Activated CD4-positive, alpha-beta T cell treated with anti-CD3 and anti-CD28 coated beads, Interleukin-2, amount 50 U/mL, for 1 hour (primary cell): ENCODE data around the gene DNAJC12.
"Not testable (repeated sequence)": the region's sequence is repeated elsewhere in the genome, so short reads cannot be mapped to it uniquely, and the experiment has no call there.

Experiments used
- DNase-seq: peaks from one replicate; pipeline ENCODE4 v3.0.0-alpha.2; 2020

Gene DNAJC12

DNA sequence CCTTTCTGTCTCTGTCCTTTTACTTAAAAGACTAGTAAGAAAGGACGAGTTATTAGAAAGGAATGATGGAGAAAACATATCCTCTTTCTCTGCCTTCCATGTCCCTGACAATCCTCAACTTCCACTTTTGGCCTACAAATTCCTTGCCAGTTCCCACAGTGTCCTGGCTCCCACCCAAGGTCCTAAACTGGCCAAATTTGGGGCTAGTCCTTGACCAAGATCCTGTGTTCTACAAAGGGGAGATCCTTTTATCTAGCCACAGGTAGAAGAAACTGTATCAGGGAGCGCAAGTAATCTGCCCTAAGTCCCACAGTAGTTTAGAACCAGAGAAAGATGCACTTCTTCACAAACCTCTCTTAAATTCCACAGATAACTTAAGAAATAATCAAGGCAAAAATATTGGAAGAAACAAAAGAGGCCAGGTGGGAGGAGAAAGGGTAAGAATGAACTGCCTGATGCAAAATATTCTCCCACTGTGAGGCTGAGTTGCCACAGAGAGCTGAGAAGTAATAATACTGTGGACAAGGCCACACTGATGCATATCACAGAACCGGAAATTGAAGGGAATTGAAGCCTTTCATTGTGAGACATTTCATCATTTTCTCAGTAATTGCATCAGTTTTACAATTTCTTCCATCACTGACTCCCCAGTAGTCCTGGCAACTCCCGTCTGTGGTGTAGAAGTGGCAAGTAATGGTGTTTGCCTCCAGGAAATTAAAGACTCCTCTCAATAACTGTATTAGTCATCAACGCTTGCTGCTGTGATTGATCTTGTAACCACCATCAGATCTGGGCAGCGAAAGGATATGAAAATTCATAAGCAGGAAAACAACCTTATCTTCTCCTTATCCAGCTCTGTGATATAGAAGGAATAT is 47.2 kb downstream of the DNAJC12 start:
- DNase-seq = no peak

DNA sequence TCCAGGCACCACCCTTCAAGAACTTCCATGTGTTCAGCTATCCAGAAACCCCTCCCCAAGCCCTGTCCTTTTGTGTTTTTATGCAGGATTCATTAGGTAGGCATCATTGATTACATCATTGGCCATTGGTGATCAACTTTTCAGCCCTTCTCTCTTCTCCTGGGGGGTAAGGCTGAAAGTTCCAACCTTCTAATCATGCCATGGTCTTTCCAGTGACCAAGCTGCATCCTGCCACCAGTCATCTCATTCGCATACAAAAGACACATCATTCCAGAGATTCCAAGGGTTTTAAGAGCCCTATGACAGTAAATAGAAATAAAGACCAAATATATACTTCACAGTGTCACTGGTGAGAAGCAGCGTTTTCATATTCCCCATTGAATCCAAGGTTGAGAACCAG is 48.2 kb downstream of the DNAJC12 start:
- DNase-seq = no peak

DNA sequence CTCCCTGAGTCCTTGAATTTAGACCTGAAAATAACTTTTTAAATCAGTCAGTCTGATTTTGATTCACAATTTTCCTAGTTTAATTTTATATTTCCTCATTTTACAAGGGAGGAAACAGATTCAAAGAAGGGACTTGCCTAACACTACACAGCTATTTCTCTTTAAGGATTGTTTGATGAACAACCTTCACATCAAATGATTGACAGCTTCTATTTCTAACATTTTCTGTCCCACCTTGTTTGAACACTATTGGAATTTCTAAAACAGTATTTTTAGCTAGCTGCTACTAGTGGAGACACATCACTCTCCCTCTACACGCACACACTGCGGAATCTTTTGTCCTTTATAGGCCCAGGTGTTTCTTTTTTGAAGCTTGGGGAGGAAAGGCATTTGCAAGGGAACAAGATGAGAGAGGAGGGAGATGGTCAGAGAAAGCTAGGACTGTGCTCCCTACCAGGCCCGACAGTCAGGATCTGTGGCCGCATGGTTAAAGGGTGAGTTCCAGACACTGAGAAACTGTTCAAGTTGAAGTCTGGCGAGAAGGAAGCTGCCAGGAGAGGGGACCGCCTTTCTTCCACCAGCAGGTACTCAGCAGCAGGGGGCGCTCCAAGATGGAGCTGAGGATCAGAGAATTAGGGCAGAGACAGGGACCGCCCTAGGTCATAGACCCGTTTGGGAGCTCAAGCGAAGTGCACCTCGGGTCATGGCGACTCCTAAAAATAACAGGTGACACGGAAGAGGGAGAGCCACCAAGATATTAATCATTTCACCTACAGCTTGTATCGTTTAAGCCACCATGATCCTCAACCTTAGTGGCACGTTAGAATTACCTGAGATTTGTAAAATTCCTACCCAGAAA is 49.7 kb downstream of the DNAJC12 start:
- peak; percentile 69 for DNase-seq

DNA sequence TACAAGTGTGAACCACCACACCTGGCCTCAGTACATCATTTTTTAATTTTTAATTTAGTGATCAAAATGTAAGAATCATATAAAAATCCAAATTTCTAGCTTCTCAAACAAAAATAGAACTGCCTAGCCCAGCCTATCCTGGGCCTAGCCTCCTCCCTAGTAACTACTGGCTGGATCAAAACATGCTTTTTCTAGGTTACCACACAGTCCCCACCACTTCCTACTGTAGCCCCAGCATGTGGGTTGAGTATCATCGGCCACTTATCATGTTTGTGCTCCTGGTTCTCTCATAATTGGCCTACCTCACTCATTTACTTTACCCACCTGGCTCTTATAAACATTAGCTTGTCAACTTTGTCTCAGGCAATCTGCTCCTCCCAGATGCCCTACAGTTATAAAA is 52.9 kb downstream of the DNAJC12 start:
- DNase-seq = no peak

GRCh38 chr10:67784474-67784873 is 53.5 kb downstream of the DNAJC12 start:
- DNase-seq = no peak

DNA sequence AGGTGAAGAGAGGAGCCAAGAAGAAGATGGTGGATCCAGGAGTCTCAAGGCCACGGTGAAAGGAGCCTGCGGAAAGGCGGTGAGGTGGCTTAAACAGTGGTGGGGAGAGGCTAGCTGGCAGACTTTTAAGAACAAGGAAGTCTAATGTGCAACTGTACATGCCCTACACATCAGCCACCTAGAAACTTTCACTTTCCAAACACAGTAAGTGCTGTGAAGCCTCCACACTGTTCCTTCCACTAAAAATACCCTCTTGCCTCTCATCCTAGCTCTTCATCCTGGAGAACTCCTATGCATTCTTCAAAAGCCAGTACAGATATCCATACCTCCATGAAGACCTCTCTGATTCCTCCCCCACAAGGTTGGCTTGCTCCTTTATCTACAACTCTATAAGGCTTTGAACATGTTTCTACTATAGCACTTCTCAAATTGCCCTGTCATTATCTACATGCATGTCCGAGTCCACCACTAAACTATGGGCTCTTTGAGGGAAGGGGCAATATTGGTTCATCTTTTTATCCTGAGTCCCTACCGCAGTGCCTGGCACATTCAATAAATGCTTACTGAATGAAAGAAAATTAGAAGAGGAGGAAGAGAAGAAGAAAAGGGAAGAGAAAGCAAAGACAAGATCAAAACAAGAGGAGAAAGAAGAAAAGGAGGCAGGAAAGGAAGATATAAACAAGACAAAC is 54.2 kb downstream of the DNAJC12 start:
- no peak for DNase-seq

DNA sequence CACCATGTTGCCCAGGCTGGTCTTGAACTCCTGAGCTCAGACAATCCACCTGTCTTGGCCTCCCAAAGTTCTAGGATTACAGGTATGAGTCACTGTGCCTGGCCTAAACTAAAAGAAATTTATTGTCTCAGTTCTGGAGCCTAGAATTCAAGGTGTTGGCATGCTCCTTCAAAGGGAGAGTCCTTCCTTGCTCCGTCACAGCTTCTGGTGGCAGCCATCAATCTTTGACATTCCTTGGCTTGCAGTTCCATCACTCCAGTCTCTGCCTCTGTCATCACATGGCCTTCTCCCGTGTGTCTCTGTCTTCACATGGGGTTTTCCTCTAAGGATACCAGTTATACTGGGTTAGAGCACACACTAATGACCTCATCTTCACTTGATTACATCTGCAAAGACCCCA is 55.5 kb downstream of the DNAJC12 start:
- DNase-seq = no peak

- no peak for DNase-seq
Observed at GRCh38 chr10:67780759-67781538, 57.0 kb downstream of the DNAJC12 start.

- DNase-seq = not testable (repeated sequence)
Observed at GRCh38 chr10:67780204-67780621, 57.8 kb downstream of the DNAJC12 start.

DNA sequence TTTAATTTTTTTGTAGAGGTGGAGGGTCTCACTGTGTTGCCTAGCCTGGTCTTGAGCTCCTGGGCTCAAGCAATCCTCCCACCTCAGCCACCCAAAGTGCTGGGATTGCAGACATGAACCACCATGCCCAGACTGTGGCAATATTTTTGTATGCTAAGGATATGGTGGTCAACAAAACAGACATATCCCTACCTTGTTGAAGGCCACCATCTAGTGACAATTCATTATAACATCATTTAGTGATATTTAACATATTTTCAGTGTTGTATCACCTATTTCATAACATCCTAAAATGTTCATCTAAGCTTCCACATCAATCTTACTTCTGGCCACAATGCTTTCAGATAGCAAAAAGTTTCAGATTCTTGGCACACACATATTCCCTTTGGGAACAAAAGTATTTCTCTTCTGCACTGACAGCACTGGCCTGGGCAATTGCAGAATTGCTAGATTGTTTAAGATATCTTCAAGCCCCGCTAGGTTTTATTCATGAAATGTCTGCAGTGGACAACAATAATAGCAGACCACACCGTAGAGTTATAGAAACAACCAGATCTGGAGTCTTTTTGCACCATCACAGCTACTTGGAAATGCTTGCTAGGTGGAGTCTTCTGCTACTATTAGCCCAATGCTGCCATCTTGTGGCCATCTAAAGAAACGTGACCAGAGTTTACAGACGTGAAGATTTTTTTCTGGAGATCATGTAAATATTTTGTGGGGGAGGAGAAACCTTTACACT is 58.4 kb downstream of the DNAJC12 start:
- peak; percentile 64 for DNase-seq

GRCh38 chr10:67776371-67776770 is 61.6 kb downstream of the DNAJC12 start:
- no peak for DNase-seq

DNA sequence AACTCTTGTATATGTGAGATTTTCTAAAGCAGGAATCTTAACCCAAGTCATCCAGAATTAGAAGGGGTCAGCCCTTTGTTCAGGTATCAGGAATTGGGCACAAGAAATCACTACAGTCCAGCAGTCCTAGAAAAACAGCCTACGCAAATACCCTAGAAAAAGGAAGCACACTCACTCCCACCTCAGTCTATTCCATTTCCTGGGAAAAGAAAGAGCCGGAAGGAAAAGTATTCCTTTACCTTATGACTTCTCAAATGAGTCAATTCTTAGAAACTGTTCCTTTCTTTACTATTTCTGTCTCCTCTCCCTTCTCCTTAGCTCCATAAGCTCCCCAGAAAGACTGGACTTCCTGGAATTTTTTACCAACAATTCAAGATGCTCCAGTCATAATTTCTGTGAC is 62.7 kb downstream of the DNAJC12 start:
- DNase-seq = no peak

GRCh38 chr10:67772894-67773511 is 65.0 kb downstream of the DNAJC12 start:
- DNase-seq = no peak

DNA sequence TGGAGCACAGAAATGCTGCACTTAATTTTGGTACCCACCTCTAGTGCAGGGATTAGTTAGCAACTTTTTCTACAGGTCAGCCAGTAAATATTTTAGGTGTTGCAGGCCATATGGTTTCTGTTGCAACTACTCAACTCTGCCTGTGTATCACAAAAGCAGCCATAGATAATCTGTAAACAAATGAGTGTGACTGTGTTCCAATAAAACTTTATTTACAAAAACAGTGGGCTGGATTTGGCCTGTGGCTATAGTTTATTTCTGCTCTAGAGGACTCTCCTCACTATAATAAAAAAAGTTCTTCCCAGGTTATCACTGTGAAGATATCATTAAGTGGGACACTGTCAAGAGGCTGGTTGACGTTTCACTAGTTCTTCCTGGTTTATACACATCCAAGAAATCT is 65.8 kb downstream of the DNAJC12 start:
- DNase-seq = no peak

- DNase-seq = no peak
Observed at GRCh38 chr10:67771200-67771599, 66.8 kb downstream of the DNAJC12 start.

DNA sequence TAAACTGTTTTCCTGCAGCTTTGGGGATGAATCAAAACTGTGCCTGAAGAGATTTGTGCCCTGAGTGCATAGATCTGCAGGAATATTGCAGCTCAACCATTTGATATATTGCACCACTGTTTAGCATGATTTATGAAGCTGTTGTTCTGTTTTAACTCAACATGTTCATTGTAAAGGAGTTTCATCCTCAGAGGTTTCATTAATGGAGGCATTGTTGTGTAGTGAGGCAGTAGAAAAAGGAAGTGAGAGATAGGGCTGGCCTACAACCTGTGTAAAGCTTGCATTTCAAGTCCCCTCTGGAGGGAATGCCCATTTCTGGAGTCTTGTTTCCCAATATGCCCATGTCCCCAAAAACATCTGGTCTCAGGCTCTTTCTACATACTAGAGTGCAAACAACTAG is 67.5 kb downstream of the DNAJC12 start:
- no peak for DNase-seq

DNA sequence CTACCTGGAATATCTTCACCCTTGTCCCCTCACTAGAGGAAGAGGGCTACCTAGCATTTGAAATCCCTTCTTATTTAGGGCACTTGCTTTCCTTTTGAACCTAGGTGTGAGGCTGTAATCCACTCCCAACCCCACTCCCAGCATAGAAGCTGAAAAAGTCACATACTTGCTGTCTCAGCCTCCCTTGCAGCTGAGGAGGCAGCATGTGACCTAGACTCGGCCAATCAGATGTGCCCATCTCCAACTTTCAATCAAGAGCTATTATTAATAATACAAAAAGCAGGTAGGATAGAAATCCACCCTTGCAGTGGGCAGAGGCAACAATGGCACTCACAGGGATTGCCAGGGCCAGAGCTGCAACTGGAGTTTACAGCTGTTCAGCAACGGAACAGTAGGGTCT is 70.7 kb downstream of the DNAJC12 start:
- DNase-seq = no peak

GRCh38 chr10:67764012-67764822 is 73.8 kb downstream of the DNAJC12 start:
- DNase-seq = peak; percentile 97

- peak; percentile 71 for DNase-seq
Observed at GRCh38 chr10:67763499-67764011, 74.4 kb downstream of the DNAJC12 start.

GRCh38 chr10:67762567-67762966 is 75.4 kb downstream of the DNAJC12 start:
- DNase-seq = not testable (repeated sequence)
